Fibroblast of the aortic adventitia (primary cell): Measurements from ENCODE around the gene LCP2. TPM values are rescaled to one million over a fixed set of nuclear protein-coding genes. Genes with fewer than 3 reads are reported as not detected.

Experiments
- DNase-seq: peaks from one replicate; pipeline ENCODE4 v3.0.0-alpha.2; 2010; ENCODE audit warnings: low read depth
- H3K4me3 ChIP-seq: 2 replicates; pipeline ENCODE4 v1.5.1; 2011; ENCODE audit warnings: low read depth, mild to moderate bottlenecking, control low read depth, low read length, moderate library complexity
- CTCF ChIP-seq: IDR thresholded peaks from 2 replicates; pipeline ENCODE4 v1.5.1; 2011; ENCODE audit warnings: mild to moderate bottlenecking, low read length, control low read depth, inconsistent platforms; ENCODE audit not compliant: insufficient read depth
- total RNA-seq: library from RNA; depleted of rRNA; stranded (reverse); fragments of >200 nt; gene quantifications from 2 replicates; pipeline ENCODE4 v1.2.3, GENCODE V29; 2012; ENCODE audit warnings: low replicate concordance

The LCP2 gene
- total RNA-seq, 1 donor, result not detected

- TF ChIP-seq CTCF, result no peak
- no peak for DNase-seq
- H3K4me3 ChIP-seq, result no peak overlapping the region
These were observed 42.2 kb upstream of the LCP2 start for GRCh38 chr5:170339780-170340167.

- DNase-seq, result no peak
- no peak overlapping the region for H3K4me3 ChIP-seq
- no peak for TF ChIP-seq CTCF
These were observed 41.6 kb upstream of the LCP2 start for GRCh38 chr5:170338933-170339779.

GRCh38 chr5:170338291-170338690, 40.7 kb upstream of the LCP2 start:
- no peak for DNase-seq
- H3K4me3 ChIP-seq, result no peak overlapping the region
- TF ChIP-seq CTCF, result no peak

- TF ChIP-seq CTCF, result no peak
- DNase-seq, result no peak
- H3K4me3 ChIP-seq, result no peak overlapping the region
These were observed 39.6 kb upstream of the LCP2 start for GRCh38 chr5:170337045-170337733.

GRCh38 chr5:170336065-170336464, 38.5 kb upstream of the LCP2 start:
- DNase-seq, result no peak
- H3K4me3 ChIP-seq, result no peak overlapping the region
- no peak for TF ChIP-seq CTCF

GRCh38 chr5:170334626-170335025, 37.0 kb upstream of the LCP2 start:
- no peak overlapping the region for H3K4me3 ChIP-seq
- no peak for DNase-seq
- no peak for TF ChIP-seq CTCF
